A549 (cell line): ENCODE data around the gene SHC3.
A peak's percentile ranks its signal among the peaks of the same experiment; 100 is the strongest.

Source experiments
- CTCF ChIP-seq: fragments of >200 bp; sonication (Bioruptor Twin); formaldehyde crosslinking; IDR thresholded peaks from 3 replicates; pipeline ENCODE4 v1.5.1; 2016
- KDM1A ChIP-seq: fragments of 200-600 bp; sonication (generic); IDR thresholded peaks from 2 replicates; pipeline ENCODE4 v1.6.1; 2016; ENCODE audit warnings: low read depth, mild to moderate bottlenecking
- PHF8 ChIP-seq: fragments of 200-600 bp; sonication (generic); IDR thresholded peaks from 2 replicates; pipeline ENCODE4 v1.6.1; 2016; ENCODE audit warnings: low read depth, mild to moderate bottlenecking, antibody characterized with exemption, moderate library complexity, borderline replicate concordance
- POLR2A ChIP-seq: IDR thresholded peaks from 2 replicates; pipeline ENCODE4 v1.6.1; 2012; ENCODE audit warnings: mild to moderate bottlenecking, low read length
- POLR2AphosphoS2 ChIP-seq: conservative IDR thresholded peaks from 2 replicates; pipeline ENCODE4 v1.6.1; 2012; ENCODE audit warnings: low read length, improper control_type of control experiment, inconsistent platforms
- REST ChIP-seq: fragments of 200-600 bp; sonication (generic); IDR thresholded peaks from 2 replicates; pipeline ENCODE4 v1.6.1; 2016; ENCODE audit warnings: antibody characterized with exemption, mild to moderate bottlenecking, moderate library complexity
- ZNF302 ChIP-seq: fragments of 250-450 bp; sonication (Bioruptor Pico); IDR thresholded peaks from 2 replicates; pipeline ENCODE4 v1.9.0; 2021; ENCODE audit warnings: inconsistent platforms, mild to moderate bottlenecking, moderate library complexity

- TF ChIP-seq POLR2A (peak; percentile 88), CTCF (no peak; the same call in 2 of the 3 replicates), PHF8 (no peak), REST (no peak), KDM1A (no peak), ZNF302 (no peak), POLR2AphosphoS2 (no peak)
Observed at GRCh38 chr9:88991066-88992034, 187.3 kb downstream of the SHC3 start, which contains the start of gene S1PR3.
